Neural cell (in vitro differentiated cells): ENCODE measurements around the gene GSK3B. TPM values are rescaled to one million over a fixed set of nuclear protein-coding genes. Genes with fewer than 3 reads are reported as not detected.
"Not testable (repeated sequence)": the region's sequence is repeated elsewhere in the genome, so short reads cannot be mapped to it uniquely, and the experiment has no call there.

Experiments
- H2AFZ ChIP-seq: fragments of 200-600, 300-800 bp; sonication (generic), shearing (Covaris generic); 2 replicates; pipeline ENCODE4 v1.6.0; 2014; ENCODE audit warnings: low read depth, mild to moderate bottlenecking, antibody characterized with exemption, low read length, moderate library complexity
- H3F3A ChIP-seq: fragments of 200-600 bp; shearing (Covaris generic); 2 replicates; pipeline ENCODE4 v1.6.1; 2016; ENCODE audit warnings: mild to moderate bottlenecking, moderate library complexity, mixed read lengths, antibody characterized with exemption, low read length; ENCODE audit not compliant: insufficient read depth, poor library complexity, severe bottlenecking
- H3K27ac ChIP-seq: fragments of 200-600, 300-800 bp; sonication (generic), shearing (Covaris generic); 2 replicates; pipeline ENCODE4 v1.5.1; 2014; ENCODE audit warnings: mild to moderate bottlenecking, low read length, moderate library complexity
- H3K27me3 ChIP-seq: fragments of 300-800, 200-600 bp; sonication (generic), shearing (Covaris generic); 2 replicates; pipeline ENCODE4 v1.6.0; 2014; ENCODE audit warnings: mild to moderate bottlenecking, low read depth, low read length, moderate library complexity; ENCODE audit not compliant: insufficient read depth
- H3K36me3 ChIP-seq: fragments of 300-800, 200-600 bp; sonication (generic), shearing (Covaris generic); 2 replicates; pipeline ENCODE4 v1.5.1; 2014; ENCODE audit warnings: mild to moderate bottlenecking, antibody characterized with exemption, low read length, moderate library complexity; ENCODE audit not compliant: insufficient read depth
- H3K4me2 ChIP-seq: fragments of 300-800, 200-600 bp; sonication (generic), shearing (Covaris generic); 2 replicates; pipeline ENCODE4 v1.6.0; 2014; ENCODE audit warnings: mild to moderate bottlenecking, low read length
- H3K4me3 ChIP-seq: fragments of 300-800, 200-600 bp; sonication (generic), shearing (Covaris generic); 2 replicates; pipeline ENCODE4 v1.5.1; 2014; ENCODE audit warnings: mild to moderate bottlenecking, low read length, moderate library complexity
- H3K79me2 ChIP-seq: fragments of 200-600 bp; shearing (Covaris generic); replicated peaks from 2 replicates; pipeline ENCODE4 v1.6.0; 2014; ENCODE audit warnings: mild to moderate bottlenecking, low read length, moderate library complexity; ENCODE audit not compliant: insufficient read depth
- H3K9ac ChIP-seq: fragments of 300-800, 200-600 bp; sonication (generic), shearing (Covaris generic); 2 replicates; pipeline ENCODE4 v1.6.1; 2016; ENCODE audit warnings: mild to moderate bottlenecking, low read length, mixed read lengths
- H3K9me2 ChIP-seq: fragments of 200-600 bp; shearing (Covaris generic); 2 replicates; pipeline ENCODE4 v1.6.1; 2016; ENCODE audit warnings: mild to moderate bottlenecking, low read length, mixed read lengths; ENCODE audit not compliant: insufficient read depth
- H3K9me3 ChIP-seq: fragments of 200-600, 300-800 bp; sonication (generic), shearing (Covaris generic); 2 replicates; pipeline ENCODE4 v1.6.1; 2016; ENCODE audit warnings: mild to moderate bottlenecking, mixed run types, low read length, moderate library complexity, mixed read lengths
- H4K20me1 ChIP-seq: fragments of 200-600 bp; shearing (Covaris generic); 2 replicates; pipeline ENCODE4 v1.6.1; 2016; ENCODE audit warnings: mild to moderate bottlenecking, mixed run types; ENCODE audit not compliant: insufficient read depth
- EP300 ChIP-seq: fragments of 450-650 bp; conservative IDR thresholded peaks from 2 replicates; pipeline ENCODE4 v1.6.1; 2014; ENCODE audit warnings: antibody characterized with exemption, mild to moderate bottlenecking, moderate library complexity; ENCODE audit not compliant: poor library complexity, severe bottlenecking
- EZH2 ChIP-seq: fragments of 200-600, 300-800 bp; shearing (Covaris generic), sonication (generic); IDR thresholded peaks from 2 replicates; pipeline ENCODE4 v1.6.1; 2014; ENCODE audit warnings: antibody characterized with exemption, low read length, borderline replicate concordance, mild to moderate bottlenecking; ENCODE audit not compliant: insufficient read depth, poor library complexity, severe bottlenecking
- MXI1 ChIP-seq: fragments of 450-650 bp; conservative IDR thresholded peaks from 2 replicates; pipeline ENCODE4 v1.6.1; 2014; ENCODE audit warnings: antibody characterized with exemption, mild to moderate bottlenecking; ENCODE audit not compliant: poor library complexity, severe bottlenecking
- POLR2AphosphoS5 ChIP-seq: IDR thresholded peaks from 2 replicates; pipeline ENCODE4 v1.6.1; 2012
- RAD21 ChIP-seq: fragments of 450-650 bp; conservative IDR thresholded peaks from 2 replicates; pipeline ENCODE4 v1.6.1; 2014; ENCODE audit warnings: antibody characterized with exemption, mild to moderate bottlenecking, moderate library complexity
- SMC3 ChIP-seq: fragments of 450-650 bp; conservative IDR thresholded peaks from 2 replicates; pipeline ENCODE4 v1.6.1; 2014; ENCODE audit warnings: antibody characterized with exemption, mild to moderate bottlenecking, moderate library complexity; ENCODE audit not compliant: poor library complexity
- TAF1 ChIP-seq: IDR thresholded peaks from 2 replicates; pipeline ENCODE4 v1.6.1; 2012; ENCODE audit warnings: low read depth
- polyA plus RNA-seq: library from polyadenylated mRNA; depleted of rRNA; stranded (reverse); fragments of >200 nt; gene quantifications from 2 replicates; pipeline ENCODE4 v1.2.3, GENCODE V29; 2014
- TF ChIP-seq, protein P1 (sequence below): IDR thresholded peaks from 2 replicates; pipeline ENCODE4 v1.6.1; 2012; ENCODE audit warnings: borderline replicate concordance
- TF ChIP-seq, protein P2 (sequence below): fragments of 450-650 bp; IDR thresholded peaks from 2 replicates; pipeline ENCODE4 v1.5.1; 2014; ENCODE audit warnings: antibody characterized with exemption, mild to moderate bottlenecking, moderate library complexity; ENCODE audit not compliant: poor library complexity, severe bottlenecking

The GSK3B gene
- polyA plus RNA-seq, 1 donor from 2014 or later, result 48.5 TPM

DNA sequence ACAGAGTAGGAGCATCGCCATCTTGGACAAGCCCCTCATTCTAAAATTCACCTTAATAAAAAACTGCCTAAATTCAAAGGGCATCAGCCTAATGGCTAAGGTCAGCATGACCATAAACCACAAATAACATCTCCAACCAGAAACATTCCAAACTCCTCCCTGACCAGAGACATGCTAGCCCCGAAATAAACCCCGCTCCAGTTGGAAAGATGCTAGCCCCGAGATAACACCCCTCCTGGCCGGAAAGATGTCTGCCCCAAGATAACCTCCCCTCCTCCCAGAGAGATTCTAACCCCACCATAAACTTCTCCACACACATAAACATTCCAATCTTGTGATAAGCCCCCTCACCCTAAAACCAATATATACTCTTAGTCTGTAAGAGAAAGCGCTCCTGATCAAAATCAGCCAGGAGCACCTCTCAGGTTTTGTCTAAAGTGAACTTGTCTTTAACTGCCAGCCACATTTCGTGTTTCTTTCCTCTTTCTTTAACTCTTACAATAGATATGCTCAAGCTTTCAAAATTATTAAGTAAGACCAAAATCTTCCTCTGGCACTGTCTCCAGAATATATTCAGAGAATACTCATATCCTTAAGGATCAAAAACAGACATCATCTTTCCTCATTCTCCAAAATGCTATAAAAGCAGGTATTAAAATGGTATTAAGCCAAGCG, 104.1 kb downstream of the GSK3B start:
- no peak overlapping the region for H3K4me2 ChIP-seq
- no peaks in the 10 kb centered on the region for H3K27me3 ChIP-seq
- no peak overlapping the region for H3K27ac ChIP-seq
- TF ChIP-seq, protein P1, sequence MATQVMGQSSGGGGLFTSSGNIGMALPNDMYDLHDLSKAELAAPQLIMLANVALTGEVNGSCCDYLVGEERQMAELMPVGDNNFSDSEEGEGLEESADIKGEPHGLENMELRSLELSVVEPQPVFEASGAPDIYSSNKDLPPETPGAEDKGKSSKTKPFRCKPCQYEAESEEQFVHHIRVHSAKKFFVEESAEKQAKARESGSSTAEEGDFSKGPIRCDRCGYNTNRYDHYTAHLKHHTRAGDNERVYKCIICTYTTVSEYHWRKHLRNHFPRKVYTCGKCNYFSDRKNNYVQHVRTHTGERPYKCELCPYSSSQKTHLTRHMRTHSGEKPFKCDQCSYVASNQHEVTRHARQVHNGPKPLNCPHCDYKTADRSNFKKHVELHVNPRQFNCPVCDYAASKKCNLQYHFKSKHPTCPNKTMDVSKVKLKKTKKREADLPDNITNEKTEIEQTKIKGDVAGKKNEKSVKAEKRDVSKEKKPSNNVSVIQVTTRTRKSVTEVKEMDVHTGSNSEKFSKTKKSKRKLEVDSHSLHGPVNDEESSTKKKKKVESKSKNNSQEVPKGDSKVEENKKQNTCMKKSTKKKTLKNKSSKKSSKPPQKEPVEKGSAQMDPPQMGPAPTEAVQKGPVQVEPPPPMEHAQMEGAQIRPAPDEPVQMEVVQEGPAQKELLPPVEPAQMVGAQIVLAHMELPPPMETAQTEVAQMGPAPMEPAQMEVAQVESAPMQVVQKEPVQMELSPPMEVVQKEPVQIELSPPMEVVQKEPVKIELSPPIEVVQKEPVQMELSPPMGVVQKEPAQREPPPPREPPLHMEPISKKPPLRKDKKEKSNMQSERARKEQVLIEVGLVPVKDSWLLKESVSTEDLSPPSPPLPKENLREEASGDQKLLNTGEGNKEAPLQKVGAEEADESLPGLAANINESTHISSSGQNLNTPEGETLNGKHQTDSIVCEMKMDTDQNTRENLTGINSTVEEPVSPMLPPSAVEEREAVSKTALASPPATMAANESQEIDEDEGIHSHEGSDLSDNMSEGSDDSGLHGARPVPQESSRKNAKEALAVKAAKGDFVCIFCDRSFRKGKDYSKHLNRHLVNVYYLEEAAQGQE, result no peak
- TF ChIP-seq, protein P2, sequence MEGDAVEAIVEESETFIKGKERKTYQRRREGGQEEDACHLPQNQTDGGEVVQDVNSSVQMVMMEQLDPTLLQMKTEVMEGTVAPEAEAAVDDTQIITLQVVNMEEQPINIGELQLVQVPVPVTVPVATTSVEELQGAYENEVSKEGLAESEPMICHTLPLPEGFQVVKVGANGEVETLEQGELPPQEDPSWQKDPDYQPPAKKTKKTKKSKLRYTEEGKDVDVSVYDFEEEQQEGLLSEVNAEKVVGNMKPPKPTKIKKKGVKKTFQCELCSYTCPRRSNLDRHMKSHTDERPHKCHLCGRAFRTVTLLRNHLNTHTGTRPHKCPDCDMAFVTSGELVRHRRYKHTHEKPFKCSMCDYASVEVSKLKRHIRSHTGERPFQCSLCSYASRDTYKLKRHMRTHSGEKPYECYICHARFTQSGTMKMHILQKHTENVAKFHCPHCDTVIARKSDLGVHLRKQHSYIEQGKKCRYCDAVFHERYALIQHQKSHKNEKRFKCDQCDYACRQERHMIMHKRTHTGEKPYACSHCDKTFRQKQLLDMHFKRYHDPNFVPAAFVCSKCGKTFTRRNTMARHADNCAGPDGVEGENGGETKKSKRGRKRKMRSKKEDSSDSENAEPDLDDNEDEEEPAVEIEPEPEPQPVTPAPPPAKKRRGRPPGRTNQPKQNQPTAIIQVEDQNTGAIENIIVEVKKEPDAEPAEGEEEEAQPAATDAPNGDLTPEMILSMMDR, result no peak
- TF ChIP-seq SMC3, result no peak
- no peak for TF ChIP-seq TAF1
- no peak for TF ChIP-seq POLR2AphosphoS5
- no peak for TF ChIP-seq EP300
- TF ChIP-seq MXI1, result no peak
- no peak for TF ChIP-seq RAD21
- no peak for TF ChIP-seq EZH2
- H3K4me3 ChIP-seq, result no peak overlapping the region
- no peaks in the 10 kb centered on the region for H4K20me1 ChIP-seq
- H3K36me3 ChIP-seq, result no peaks in the 10 kb centered on the region
- H2AFZ ChIP-seq, result no peak overlapping the region
- H3K9me3 ChIP-seq, result no peaks in the 10 kb centered on the region
- H3K9ac ChIP-seq, result no peak overlapping the region
- peaks cover 67% of the 10 kb centered on the region for H3K79me2 ChIP-seq
- no peaks in the 10 kb centered on the region for H3K9me2 ChIP-seq
- no peaks in the 10 kb centered on the region for H3F3A ChIP-seq

GRCh38 chr3:119986812-119987211, 107.4 kb downstream of the GSK3B start:
- not testable (repeated sequence) for H4K20me1 ChIP-seq

More at GRCh38 chr3:119986812-119987211, 107.4 kb downstream of the GSK3B start:
- not testable (repeated sequence) for H3K9me2 ChIP-seq, H3K36me3 ChIP-seq, H3K27ac ChIP-seq, H3K27me3 ChIP-seq, H3K4me2 ChIP-seq, H3F3A ChIP-seq, H3K9me3 ChIP-seq, H3K4me3 ChIP-seq, H2AFZ ChIP-seq, H3K9ac ChIP-seq
- H3K79me2 ChIP-seq, result peaks cover 43% of the 10 kb centered on the region
